ENCODE results near the gene ZBTB6. TPM values are rescaled to one million over a fixed set of nuclear protein-coding genes. Genes with fewer than 3 reads are reported as not detected.
A peak's percentile ranks its signal among the peaks of the same experiment; 100 is the strongest.
"Not testable (repeated sequence)": the region's sequence is repeated elsewhere in the genome, so short reads cannot be mapped to it uniquely, and the experiment has no call there.

The ZBTB6 gene
- total RNA-seq, 6 experiments from 2014 or later, result 7.4 to 8.5 (median 8.2) TPM

- Mint-ChIP-seq H3K9me3 (no peaks in the 10 kb centered on the region), H3K36me3 (ENCODE audit: low read depth) (peaks cover 7% of the 10 kb centered on the region; the same call in 1 of the 2 replicates), H3K27ac (no peak overlapping the region), H3K4me1 (ENCODE audit: low read depth) (peaks cover 5% of the 10 kb centered on the region; the same call in 1 of the 2 replicates), H3K27me3 (ENCODE audit: insufficient read depth) (no peaks in the 10 kb centered on the region), H3K4me3 (no peak overlapping the region)
- no peak for TF ChIP-seq CTCF (IDR thresholded peaks at IDR 0.05)
- DNase-seq, result no peak
These were observed 9.6 kb upstream of the ZBTB6 start for GRCh38 chr9:122922713-122923112.

- DNase-seq, result no peak
- no peak for TF ChIP-seq CTCF (IDR thresholded peaks at IDR 0.05)
- Mint-ChIP-seq H3K9me3 (no peaks in the 10 kb centered on the region), H3K27me3 (ENCODE audit: insufficient read depth) (no peaks in the 10 kb centered on the region), H3K4me1 (ENCODE audit: low read depth) (peaks cover 9% of the 10 kb centered on the region), H3K4me3 (no peak overlapping the region), H3K36me3 (ENCODE audit: low read depth) (peaks cover 7% of the 10 kb centered on the region), H3K27ac (no peak overlapping the region)
These were observed 5.2 kb upstream of the ZBTB6 start for GRCh38 chr9:122918310-122918709.

- Mint-ChIP-seq H3K4me1 (ENCODE audit: low read depth) (peaks cover 25% of the 10 kb centered on the region), H3K27ac (peak overlapping the region; percentile 94), H3K9me3 (no peaks in the 10 kb centered on the region), H3K36me3 (ENCODE audit: low read depth) (peaks cover 29% of the 10 kb centered on the region), H3K4me3 (peak overlapping the region; percentile 96), H3K27me3 (ENCODE audit: insufficient read depth) (no peaks in the 10 kb centered on the region; the same call in 1 of the 2 replicates)
- TF ChIP-seq CTCF (IDR thresholded peaks at IDR 0.05), result no peak
- no peak for DNase-seq
These were observed 506 bp downstream of the ZBTB6 start for GRCh38 chr9:122912671-122912963.

- H3K4me3 Mint-ChIP-seq; H3K27ac Mint-ChIP-seq; H3K9me3 Mint-ChIP-seq; DNase-seq; H3K27me3 Mint-ChIP-seq (ENCODE audit: insufficient read depth): not testable (repeated sequence)
- Mint-ChIP-seq H3K4me1 (ENCODE audit: low read depth) (peaks cover 19% of the 10 kb centered on the region), H3K36me3 (ENCODE audit: low read depth) (peaks cover 14% of the 10 kb centered on the region; the same call in 1 of the 2 replicates)
These were observed 7.0 kb downstream of the ZBTB6 start for GRCh38 chr9:122906122-122906521.

GRCh38 chr9:122904823-122905710 is 8.1 kb downstream of the ZBTB6 start, which contains the start of gene RC3H2:
Gene RC3H2, minus strand, starts transcription at chr9:122905359. Its CDS starts 7,850 bp downstream, at chr9:122897509.
- no peaks in the 10 kb centered on the region for H3K27me3 Mint-ChIP-seq (ENCODE audit: insufficient read depth)
- peaks cover 25% of the 10 kb centered on the region for H3K4me1 Mint-ChIP-seq (ENCODE audit: low read depth)
- TF ChIP-seq CTCF (IDR thresholded peaks at IDR 0.05), result no peak; the same call in 1 of the 2 replicates
- peaks cover 13% of the 10 kb centered on the region; the same call in 1 of the 2 replicates for H3K36me3 Mint-ChIP-seq (ENCODE audit: low read depth)
- H3K27ac Mint-ChIP-seq, result peak within 1 kb of the TSS; percentile 99
- no peaks in the 10 kb centered on the region for H3K9me3 Mint-ChIP-seq
- peak within 1 kb of the TSS; percentile 96 for H3K4me3 Mint-ChIP-seq
- peak; percentile 100 for DNase-seq

GRCh38 chr9:122904466-122904822 is 8.7 kb downstream of the ZBTB6 start:
- Mint-ChIP-seq H3K9me3 (no peaks in the 10 kb centered on the region), H3K27me3 (ENCODE audit: insufficient read depth) (no peaks in the 10 kb centered on the region), H3K4me1 (ENCODE audit: low read depth) (peaks cover 29% of the 10 kb centered on the region), H3K4me3 (peak overlapping the region; percentile 96), H3K27ac (peak overlapping the region; percentile 93), H3K36me3 (ENCODE audit: low read depth) (peaks cover 13% of the 10 kb centered on the region; the same call in 1 of the 2 replicates)
- DNase-seq, result peak; percentile 30
- TF ChIP-seq CTCF (IDR thresholded peaks at IDR 0.05), result no peak

Measured in HFFc6 (cell line).